Endothelial cell of umbilical vein (primary cell): Measurements from ENCODE around the gene KDSR. TPM values are rescaled to one million over a fixed set of nuclear protein-coding genes. Genes with fewer than 3 reads are reported as not detected.

Source experiments
- BruUV-seq: library from RNA; stranded (reverse); fragments of 400-500 nt; replicated peaks from 2 replicates; lab custom pipeline; 2021; lab: Mats Ljungman, UMichigan
- CTCF ChIA-PET: fragments of 300-600, 350-600 bp; sonication (Branson Sonifier 250); formaldehyde crosslinking; loops from one replicate; lab custom pipeline; 2021; ENCODE audit warnings: antibody characterized with exemption, inconsistent platforms; lab: Charles Lee
- POLR2A ChIA-PET: fragments of 300-600, 350-600 bp; sonication (Branson Sonifier 250); formaldehyde crosslinking; loops from one replicate; lab custom pipeline; 2021; ENCODE audit warnings: antibody characterized with exemption, inconsistent platforms; lab: Charles Lee
- DNase-seq: peaks from one replicate; pipeline ENCODE4 v3.0.0-alpha.2; 2011; ENCODE audit warnings: low read depth, low spot score
- FAIRE-seq: peaks from 2 replicates; lab custom pipeline; 2011; peaks lifted over from hg19 to GRCh38; lab: Jason Lieb, UNC
- H2AFZ ChIP-seq: 2 replicates; pipeline ENCODE4 v1.6.0; 2012; ENCODE audit warnings: low read depth, low read length, control low read depth, inconsistent platforms
- H3K27ac ChIP-seq: 2 replicates; pipeline ENCODE4 v1.5.1; 2011; ENCODE audit warnings: low read depth, mild to moderate bottlenecking, control low read depth, low read length, moderate library complexity; ENCODE audit not compliant: insufficient read depth
- H3K27me3 ChIP-seq, 2 experiments: 2 replicates each; pipeline versions ENCODE4 v1.6.0 to v1.6.1; 2011; ENCODE audit warnings: low read length in 2 of 2, mixed read lengths in 1 of 2; ENCODE audit not compliant: control insufficient read depth in 2 of 2, insufficient read depth in 2 of 2
- H3K36me3 ChIP-seq, 2 experiments: 2 replicates in 1 of 2; 3 replicates in 1 of 2; pipeline ENCODE4 v1.5.1; 2011; ENCODE audit warnings: low read length in 2 of 2, mild to moderate bottlenecking in 1 of 2, moderate library complexity in 1 of 2; ENCODE audit not compliant: control insufficient read depth in 2 of 2, insufficient read depth in 2 of 2; ENCODE audit errors: extremely low read depth in 1 of 2
- H3K4me1 ChIP-seq: 3 replicates; pipeline ENCODE4 v1.5.1; 2011; ENCODE audit warnings: mild to moderate bottlenecking, low read length; ENCODE audit not compliant: control insufficient read depth, insufficient read depth; ENCODE audit errors: extremely low read depth
- H3K4me2 ChIP-seq: 2 replicates; pipeline ENCODE4 v1.6.1; 2011; ENCODE audit warnings: low read length, control low read depth, mixed read lengths; ENCODE audit not compliant: insufficient read depth
- H3K4me3 ChIP-seq, 3 experiments: fragments of 200-600 bp in 1 of 3; sonication (generic), shearing (Covaris generic) in 1 of 3; replicated peaks in 1 of 3; 2 replicates each; pipeline ENCODE4 v1.5.1; 2011 to 2016; ENCODE audit warnings: control low read depth in 3 of 3, low read length in 3 of 3, mild to moderate bottlenecking in 2 of 3, inconsistent platforms in 1 of 3, low read depth in 1 of 3, moderate library complexity in 1 of 3; ENCODE audit not compliant: insufficient read depth in 1 of 3
- H3K79me2 ChIP-seq: 2 replicates; pipeline ENCODE4 v1.6.0; 2012; ENCODE audit warnings: low read length, inconsistent platforms; ENCODE audit not compliant: control insufficient read depth, insufficient read depth
- H3K9ac ChIP-seq: replicated peaks from 2 replicates; pipeline ENCODE3; 2011; ENCODE audit warnings: low read length, control low read depth; ENCODE audit not compliant: insufficient read depth; ENCODE audit errors: extremely low read depth
- H3K9me1 ChIP-seq: replicated peaks from 3 replicates; pipeline ENCODE4 v1.6.0; 2011; ENCODE audit warnings: mild to moderate bottlenecking, low read length; ENCODE audit not compliant: control insufficient read depth, insufficient read depth; ENCODE audit errors: extremely low read depth
- H3K9me3 ChIP-seq: replicated peaks from 2 replicates; pipeline ENCODE4 v1.5.1; 2012; ENCODE audit warnings: low read length, inconsistent platforms; ENCODE audit not compliant: control insufficient read depth, insufficient read depth
- H4K20me1 ChIP-seq: replicated peaks from 2 replicates; pipeline ENCODE3; 2011; ENCODE audit warnings: mild to moderate bottlenecking, low read length; ENCODE audit not compliant: control insufficient read depth, insufficient read depth; ENCODE audit errors: extremely low read depth
- EZH2 ChIP-seq: IDR thresholded peaks from 2 replicates; pipeline ENCODE4 v1.6.1; 2012; ENCODE audit warnings: borderline replicate concordance, low read depth, mild to moderate bottlenecking, moderate library complexity, low read length, inconsistent platforms; ENCODE audit not compliant: severe bottlenecking
- FOS ChIP-seq: IDR thresholded peaks from 2 replicates; pipeline ENCODE4 v1.6.1; 2011; ENCODE audit warnings: mild to moderate bottlenecking, low read length, moderate library complexity, borderline replicate concordance; ENCODE audit not compliant: insufficient read depth
- GATA2 ChIP-seq: IDR thresholded peaks from 2 replicates; pipeline ENCODE4 v1.7.0; 2011; ENCODE audit warnings: low read depth, mild to moderate bottlenecking, moderate library complexity, mixed read lengths, low read length; ENCODE audit not compliant: insufficient read length, insufficient read depth
- JUN ChIP-seq: IDR thresholded peaks from 2 replicates; pipeline ENCODE4 v1.6.1; 2011; ENCODE audit warnings: borderline replicate concordance, low read depth; ENCODE audit not compliant: insufficient read length, insufficient read depth
- MYC ChIP-seq: IDR thresholded peaks from one replicate; pipeline ENCODE4 v1.6.1; 2011; ENCODE audit warnings: mild to moderate bottlenecking, low read depth, low read length
- POLR2A ChIP-seq: IDR thresholded peaks from 2 replicates; pipeline ENCODE4 v1.6.1; 2012; ENCODE audit warnings: low read depth, mild to moderate bottlenecking, control low read depth, low read length
- POLR2AphosphoS5 ChIP-seq: IDR thresholded peaks from 2 replicates; pipeline ENCODE4 v1.6.1; 2012; ENCODE audit warnings: low read depth, mild to moderate bottlenecking, control low read depth, low read length, moderate library complexity; ENCODE audit not compliant: insufficient read depth
- dilution Hi-C: fragments of 300-500 bp; cut with MboI; formaldehyde crosslinking; loops from one replicate; pipeline ENCODE4 v1.15.0; 2019; ENCODE audit warnings: low sequenced_read_pairs; ENCODE audit not compliant: extremely low pct_ligation_motif_present
- intact Hi-C: fragments of 100-400 bp; cut with micrococcal nuclease; formaldehyde crosslinking; loops from one replicate; pipeline ENCODE4 v1.10.0; 2022
- polyA plus RNA-seq, 4 experiments: library from polyadenylated mRNA; depleted of rRNA in 3 of 4; stranded (reverse) in 3 of 4; unstranded in 1 of 4; fragments of >200 nt; gene quantifications; 2 replicates each; pipeline versions ENCODE4 v1.2.1 to v1.2.3, GENCODE V29; 2011 to 2012; ENCODE audit warnings: missing spikeins in 1 of 4
- total RNA-seq: library from RNA; stranded (reverse); gene quantifications from 2 replicates; pipeline ENCODE4 v1.2.3, GENCODE V29; 2021
- TF ChIP-seq, protein P1 (sequence below), 2 donors: IDR thresholded peaks; 1 replicate in 1 of 2; 2 replicates in 1 of 2; pipeline ENCODE4 v1.5.1; 2011; ENCODE audit warnings: low read length in 2 of 2, mild to moderate bottlenecking in 2 of 2, moderate library complexity in 2 of 2, control low read depth in 1 of 2, inconsistent platforms in 1 of 2, low read depth in 1 of 2; ENCODE audit not compliant: insufficient read depth in 1 of 2; ENCODE audit errors: extremely low read depth in 1 of 2
- TF ChIP-seq, protein P2 (sequence below): IDR thresholded peaks from 2 replicates; pipeline ENCODE4 v1.6.1; 2011; ENCODE audit not compliant: insufficient read depth, insufficient read length

The KDSR gene
- total and polyA plus RNA-seq, 2 donors (not counting 3 experiments of a cell fraction or from before 2014, with no cell fraction given), result 17.1 to 43.1 TPM

DNA sequence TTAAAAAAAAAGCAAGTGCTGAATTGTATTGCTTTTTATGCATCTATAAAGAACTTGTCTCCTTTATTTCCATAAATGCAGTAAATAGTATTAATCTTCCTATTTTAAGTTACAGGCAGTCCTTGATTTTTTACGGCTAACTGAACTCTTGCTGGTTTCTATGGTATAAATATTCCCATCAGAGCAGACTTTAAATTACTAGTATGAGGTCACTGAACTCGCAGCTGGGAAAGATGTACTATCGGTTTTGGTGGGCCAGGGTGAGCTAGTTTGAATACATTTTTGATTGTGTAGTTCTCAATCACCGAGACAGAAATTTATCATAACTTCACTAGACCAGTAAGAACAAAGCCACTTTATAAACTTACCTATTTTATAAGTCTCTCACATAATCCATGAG is 20.9 kb upstream of the KDSR start:
- intact Hi-C loops, result no loop called here
- no TSS peak for BruUV-seq
- no peak overlapping the region for H2AFZ ChIP-seq
- no peaks in the 10 kb centered on the region for H3K4me1 ChIP-seq
- H3K4me3 ChIP-seq, result no peak overlapping the region
- TF ChIP-seq POLR2AphosphoS5, result no peak
- TF ChIP-seq GATA2, result no peak
- TF ChIP-seq FOS, result no peak
- TF ChIP-seq, protein P1, sequence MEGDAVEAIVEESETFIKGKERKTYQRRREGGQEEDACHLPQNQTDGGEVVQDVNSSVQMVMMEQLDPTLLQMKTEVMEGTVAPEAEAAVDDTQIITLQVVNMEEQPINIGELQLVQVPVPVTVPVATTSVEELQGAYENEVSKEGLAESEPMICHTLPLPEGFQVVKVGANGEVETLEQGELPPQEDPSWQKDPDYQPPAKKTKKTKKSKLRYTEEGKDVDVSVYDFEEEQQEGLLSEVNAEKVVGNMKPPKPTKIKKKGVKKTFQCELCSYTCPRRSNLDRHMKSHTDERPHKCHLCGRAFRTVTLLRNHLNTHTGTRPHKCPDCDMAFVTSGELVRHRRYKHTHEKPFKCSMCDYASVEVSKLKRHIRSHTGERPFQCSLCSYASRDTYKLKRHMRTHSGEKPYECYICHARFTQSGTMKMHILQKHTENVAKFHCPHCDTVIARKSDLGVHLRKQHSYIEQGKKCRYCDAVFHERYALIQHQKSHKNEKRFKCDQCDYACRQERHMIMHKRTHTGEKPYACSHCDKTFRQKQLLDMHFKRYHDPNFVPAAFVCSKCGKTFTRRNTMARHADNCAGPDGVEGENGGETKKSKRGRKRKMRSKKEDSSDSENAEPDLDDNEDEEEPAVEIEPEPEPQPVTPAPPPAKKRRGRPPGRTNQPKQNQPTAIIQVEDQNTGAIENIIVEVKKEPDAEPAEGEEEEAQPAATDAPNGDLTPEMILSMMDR (IDR thresholded peaks at IDR 0.05; ENCODE audit: extremely low read depth in 1 of 2, insufficient read depth in 1 of 2, low read depth in 1 of 2, low read length in 2 of 2), result no peak
- TF ChIP-seq EZH2, result no peak
- TF ChIP-seq, protein P2, sequence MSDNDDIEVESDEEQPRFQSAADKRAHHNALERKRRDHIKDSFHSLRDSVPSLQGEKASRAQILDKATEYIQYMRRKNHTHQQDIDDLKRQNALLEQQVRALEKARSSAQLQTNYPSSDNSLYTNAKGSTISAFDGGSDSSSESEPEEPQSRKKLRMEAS, result no peak
- no peak for TF ChIP-seq JUN
- no peak for TF ChIP-seq MYC
- no peak for TF ChIP-seq POLR2A
- ChIA-PET POLR2A (interaction anchor here (0.7 kb wide), 1 partner anchor 20 kb away, joined by 5 read pairs; no protein-coding TSS in a partner anchor), CTCF (interaction anchor here (0.6 kb wide), 1 partner anchor 47 kb away, joined by 3 read pairs; no protein-coding TSS in a partner anchor)
- no peaks in the 10 kb centered on the region for H4K20me1 ChIP-seq
- no peaks in the 10 kb centered on the region for H3K9me3 ChIP-seq
- H3K27me3 ChIP-seq, result no peaks in the 10 kb centered on the region
- peaks cover 5 to 6% of the 10 kb centered on the region in 2 experiments for H3K36me3 ChIP-seq
- no peaks in the 10 kb centered on the region for H3K79me2 ChIP-seq
- dilution Hi-C loops, result no loop called here
- no peak overlapping the region for H3K4me2 ChIP-seq
- DNase-seq, result no peak
- no peak for FAIRE-seq
- no peak overlapping the region for H3K9ac ChIP-seq
- no peak overlapping the region for H3K27ac ChIP-seq
- H3K9me1 ChIP-seq, result no peaks in the 10 kb centered on the region
